Smooth muscle cell (in vitro differentiated cells): ENCODE results near the gene SCT. TPM values are rescaled to one million over a fixed set of nuclear protein-coding genes. Genes with fewer than 3 reads are reported as not detected.

ENCODE experiments used
- DNase-seq: peaks from one replicate; lab custom pipeline; 2025; ENCODE audit not compliant: unreplicated experiment; lab: John Stamatoyannopoulos, UW
- H2AFZ ChIP-seq: fragments of 200-600 bp; sonication (generic); 2 replicates; pipeline ENCODE4 v1.6.0; 2016; ENCODE audit warnings: antibody characterized with exemption, low read depth, mild to moderate bottlenecking
- H3F3A ChIP-seq: fragments of 200-600 bp; sonication (generic); 2 replicates; pipeline ENCODE4 v1.6.0; 2017; ENCODE audit warnings: antibody characterized with exemption, low read depth
- H3K27ac ChIP-seq: fragments of 200-600 bp; sonication (generic); 2 replicates; pipeline ENCODE4 v1.5.1; 2016; ENCODE audit warnings: low read depth, mild to moderate bottlenecking
- H3K27me3 ChIP-seq: fragments of 200-600 bp; sonication (generic); 2 replicates; pipeline ENCODE4 v1.6.1; 2016; ENCODE audit warnings: low read depth, mild to moderate bottlenecking
- H3K36me3 ChIP-seq: fragments of 200-600 bp; sonication (generic); 2 replicates; pipeline ENCODE4 v1.5.1; 2016; ENCODE audit warnings: low read depth
- H3K4me1 ChIP-seq: fragments of 200-600 bp; sonication (generic); 2 replicates; pipeline ENCODE4 v1.5.1; 2016; ENCODE audit warnings: low read depth
- H3K4me2 ChIP-seq: fragments of 200-600 bp; sonication (generic); 2 replicates; pipeline ENCODE4 v1.6.0; 2016; ENCODE audit warnings: mild to moderate bottlenecking
- H3K4me3 ChIP-seq: fragments of 200-600 bp; sonication (generic); 2 replicates; pipeline ENCODE4 v1.5.1; 2016; ENCODE audit warnings: mild to moderate bottlenecking
- H3K79me2 ChIP-seq: fragments of 200-600 bp; sonication (generic); 2 replicates; pipeline ENCODE4 v1.6.0; 2016; ENCODE audit warnings: low read depth, mild to moderate bottlenecking
- H3K9ac ChIP-seq: fragments of 200-600 bp; sonication (generic); 2 replicates; pipeline ENCODE4 v1.6.0; 2016; ENCODE audit warnings: low read depth
- H3K9me3 ChIP-seq: fragments of 200-600 bp; sonication (generic); replicated peaks from 2 replicates; pipeline ENCODE4 v1.5.1; 2016; ENCODE audit warnings: low read depth
- H4K20me1 ChIP-seq: fragments of 200-600 bp; sonication (generic); 2 replicates; pipeline ENCODE4 v1.6.0; 2016; ENCODE audit warnings: low read depth
- CTCF ChIP-seq: fragments of 200-600 bp; sonication (generic); IDR thresholded peaks from 2 replicates; pipeline ENCODE4 v1.5.1; 2017; ENCODE audit warnings: borderline replicate concordance, mild to moderate bottlenecking, antibody characterized with exemption; ENCODE audit not compliant: insufficient read depth, poor library complexity, severe bottlenecking
- WGBS: methylation state at CpG from one replicate; pipeline ENCODE4 v1.1.7; 2016; ENCODE audit warnings: low lambda C conversion rate; 5-methylcytosine and 5-hydroxymethylcytosine counted together
- polyA plus RNA-seq: library from polyadenylated mRNA; unstranded; fragments of >200 nt; fragmentation: Nextera tagmentation; extraction: Ambion mirVana; gene quantifications from 2 replicates; pipeline ENCODE4 v1.2.1, GENCODE V29; 2016
- total RNA-seq: library from RNA; depleted of rRNA; stranded (reverse); fragments of >200 nt; gene quantifications from 2 replicates; pipeline ENCODE4 v1.2.3, GENCODE V29; 2014

SCT gene, protein sequence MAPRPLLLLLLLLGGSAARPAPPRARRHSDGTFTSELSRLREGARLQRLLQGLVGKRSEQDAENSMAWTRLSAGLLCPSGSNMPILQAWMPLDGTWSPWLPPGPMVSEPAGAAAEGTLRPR
- not detected in 2 replicates for total RNA-seq
- 1.4 and 2.2 TPM in 2 replicates for polyA plus RNA-seq

GRCh38 chr11:626475-627307 lies at the start of gene SCT:
Gene SCT (minus strand): TSS chr11:627181. CDS start chr11:627143, 38 bp downstream.
- Histone ChIP-seq H3K36me3 (no peaks in the 10 kb centered on the region), H3K79me2 (no peaks in the 10 kb centered on the region), H3K27ac (peak within 1 kb of the TSS; percentile 74), H4K20me1 (peaks cover 73% of the 10 kb centered on the region), H3K4me1 (no peaks in the 10 kb centered on the region), H3K4me2 (peak within 1 kb of the TSS; percentile 51), H2AFZ (no peak within 1 kb of the TSS), H3F3A (peaks cover 10% of the 10 kb centered on the region), H3K4me3 (no peak within 1 kb of the TSS), H3K27me3 (no peaks in the 10 kb centered on the region), H3K9me3 (no peaks in the 10 kb centered on the region), H3K9ac (no peak within 1 kb of the TSS)
- no peak for TF ChIP-seq CTCF
- no peak for DNase-seq
- 43% methylated on average over 17 of the region's 72 CpGs for WGBS

DNA sequence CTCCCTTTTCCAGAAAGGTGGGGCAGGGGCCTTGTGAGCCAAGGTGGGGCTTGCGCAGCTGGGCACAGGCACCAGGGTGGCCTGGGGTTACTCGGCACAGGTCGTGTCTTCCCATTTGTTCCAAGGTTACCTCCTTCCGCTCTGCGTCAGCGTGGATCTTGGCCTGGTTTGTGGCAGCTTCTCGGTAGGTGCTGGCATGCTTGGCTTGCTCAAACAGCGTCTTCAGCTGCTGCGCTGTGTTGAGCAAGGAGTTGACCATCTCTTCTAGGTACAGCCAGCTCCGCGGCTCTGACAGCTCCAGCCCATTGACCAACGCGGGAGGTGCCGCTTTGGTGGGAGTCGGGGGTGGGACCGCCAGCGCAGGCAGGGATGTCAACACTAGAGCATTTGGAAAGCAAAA lies 47.4 kb upstream of the SCT start:
- Histone ChIP-seq H3K79me2 (no peaks in the 10 kb centered on the region), H3K27me3 (no peaks in the 10 kb centered on the region), H4K20me1 (peaks cover 12% of the 10 kb centered on the region), H3K4me3 (no peak overlapping the region), H3K36me3 (no peaks in the 10 kb centered on the region), H3K4me1 (no peaks in the 10 kb centered on the region), H3K9ac (no peak overlapping the region), H3K9me3 (no peaks in the 10 kb centered on the region), H3F3A (no peaks in the 10 kb centered on the region), H3K27ac (no peak overlapping the region), H2AFZ (no peak overlapping the region), H3K4me2 (no peak overlapping the region)
- no peak for DNase-seq
- WGBS = over 99% methylated on average over 17 of the region's 17 CpGs
- no peak for TF ChIP-seq CTCF

- Histone ChIP-seq H3K4me1 (no peaks in the 10 kb centered on the region), H3K36me3 (no peaks in the 10 kb centered on the region), H3K27ac (no peak overlapping the region), H3K4me3 (no peak overlapping the region), H3K9ac (no peak overlapping the region), H3K79me2 (no peaks in the 10 kb centered on the region), H3K27me3 (no peaks in the 10 kb centered on the region), H3K4me2 (no peak overlapping the region), H3F3A (no peaks in the 10 kb centered on the region), H2AFZ (no peak overlapping the region), H3K9me3 (no peaks in the 10 kb centered on the region), H4K20me1 (peaks cover 12% of the 10 kb centered on the region)
- over 99% methylated on average over 8 of the region's 8 CpGs for WGBS
- no peak for DNase-seq
- TF ChIP-seq CTCF = no peak
Observed at GRCh38 chr11:673866-674265, 46.9 kb upstream of the SCT start.
